ENCODE results near the gene FNDC10. TPM values are rescaled to one million over a fixed set of nuclear protein-coding genes. Genes with fewer than 3 reads are reported as not detected.

The FNDC10 gene
- total RNA-seq, 2 experiments from 2014 or later: 1.7 to 1.9 TPM

- DNase-seq: no peak
- Mint-ChIP-seq H3K9me3 (ENCODE audit: low read depth) (no peaks in the 10 kb centered on the region), H3K27ac (no peak overlapping the region), H3K36me3 (ENCODE audit: low read depth) (no peaks in the 10 kb centered on the region), H3K27me3 (no peaks in the 10 kb centered on the region), H3K4me3 (no peak overlapping the region), H3K4me1 (peaks cover 8% of the 10 kb centered on the region)
- CTCF ChIA-PET: no interaction called here
- POLR2A ChIA-PET: no interaction called here
- intact Hi-C loops (cut with DNase I, micrococcal nuclease): no loop called here
- no peak for ATAC-seq
Observed at GRCh38 chr1:1620433-1621139, 20.7 kb upstream of the FNDC10 start.

DNA sequence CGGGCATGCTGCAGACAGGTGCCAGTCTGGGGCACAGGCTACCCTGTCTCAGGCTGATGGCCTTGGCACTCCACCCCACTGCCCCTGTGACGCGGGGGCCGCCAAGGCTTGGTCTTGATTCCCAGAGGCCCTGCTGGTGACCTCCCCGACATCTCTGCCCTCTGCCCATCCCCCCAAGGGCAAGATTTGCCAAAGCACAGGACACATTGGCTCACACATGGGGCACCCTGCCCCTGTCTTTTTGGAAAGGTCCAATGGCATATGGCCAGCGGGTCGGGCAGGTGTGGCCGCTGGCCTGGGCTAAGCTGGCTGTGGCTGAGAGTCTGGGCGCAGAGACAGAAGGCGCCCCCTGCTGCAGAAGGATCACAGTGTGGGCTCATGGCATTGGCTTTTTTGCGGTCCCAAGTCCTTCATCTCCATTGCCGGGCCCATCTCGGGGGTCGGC, 20.0 kb upstream of the FNDC10 start:
- ATAC-seq: no peak
- CTCF ChIA-PET: no interaction called here
- Mint-ChIP-seq H3K27me3 (no peaks in the 10 kb centered on the region), H3K27ac (no peak overlapping the region), H3K4me1 (peaks cover 8% of the 10 kb centered on the region), H3K36me3 (ENCODE audit: low read depth) (no peaks in the 10 kb centered on the region), H3K9me3 (ENCODE audit: low read depth) (no peaks in the 10 kb centered on the region), H3K4me3 (no peak overlapping the region)
- POLR2A ChIA-PET: no interaction called here
- intact Hi-C loops (cut with DNase I, micrococcal nuclease): loop anchor here in 1 of 2 experiments (10.0 kb wide), 1 partner anchor 345 kb away; the partner anchor contains the start of gene UBE2J2
- DNase-seq: no peak

DNA sequence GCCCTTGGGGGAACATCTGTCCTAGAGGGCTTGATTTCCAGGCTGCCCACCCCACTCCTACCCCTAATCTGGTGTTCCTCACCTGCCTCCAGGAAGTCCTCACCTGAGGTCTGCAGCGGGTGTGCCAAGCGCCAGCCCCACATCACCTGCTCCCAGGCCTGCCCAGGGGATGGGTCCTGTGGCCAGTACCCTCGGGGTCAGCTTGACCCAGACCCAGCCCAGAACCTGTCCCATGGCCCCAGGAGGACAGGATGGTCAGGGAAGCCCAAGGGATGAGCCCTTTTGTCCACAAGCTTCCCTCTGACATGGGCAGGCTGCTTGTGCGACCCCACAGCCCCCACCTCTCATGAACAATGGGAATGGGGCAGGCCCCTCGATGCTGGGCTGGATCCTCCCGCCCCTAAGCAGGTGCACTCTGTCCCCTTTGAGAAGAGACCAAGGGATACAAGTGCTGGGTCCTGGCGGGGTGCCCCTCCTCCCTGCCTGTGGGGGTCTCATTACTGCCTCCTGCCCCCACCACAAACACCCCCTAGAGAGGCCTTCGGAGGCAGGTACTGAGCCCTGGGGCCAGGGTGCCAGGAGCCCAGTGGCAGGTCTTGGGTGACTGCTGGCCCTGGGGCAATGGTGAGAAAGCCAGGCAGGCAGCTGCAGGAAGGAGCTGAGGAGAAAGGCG, 18.6 kb upstream of the FNDC10 start:
- ATAC-seq (no peak), DNase-seq (no peak)
- H3K4me3 Mint-ChIP-seq: no peak overlapping the region
- no peaks in the 10 kb centered on the region for H3K27me3 Mint-ChIP-seq
- intact Hi-C loops (cut with DNase I, micrococcal nuclease): loop anchor here in 1 of 2 experiments (10.0 kb wide), 1 partner anchor 344 kb away; the partner anchor contains the start of gene UBE2J2
- CTCF ChIA-PET: no interaction called here
- peaks cover 8% of the 10 kb centered on the region for H3K36me3 Mint-ChIP-seq (ENCODE audit: low read depth)
- H3K9me3 Mint-ChIP-seq (ENCODE audit: low read depth): no peaks in the 10 kb centered on the region
- no peak overlapping the region for H3K27ac Mint-ChIP-seq
- POLR2A ChIA-PET: no interaction called here
- H3K4me1 Mint-ChIP-seq: peaks cover 19% of the 10 kb centered on the region

DNA sequence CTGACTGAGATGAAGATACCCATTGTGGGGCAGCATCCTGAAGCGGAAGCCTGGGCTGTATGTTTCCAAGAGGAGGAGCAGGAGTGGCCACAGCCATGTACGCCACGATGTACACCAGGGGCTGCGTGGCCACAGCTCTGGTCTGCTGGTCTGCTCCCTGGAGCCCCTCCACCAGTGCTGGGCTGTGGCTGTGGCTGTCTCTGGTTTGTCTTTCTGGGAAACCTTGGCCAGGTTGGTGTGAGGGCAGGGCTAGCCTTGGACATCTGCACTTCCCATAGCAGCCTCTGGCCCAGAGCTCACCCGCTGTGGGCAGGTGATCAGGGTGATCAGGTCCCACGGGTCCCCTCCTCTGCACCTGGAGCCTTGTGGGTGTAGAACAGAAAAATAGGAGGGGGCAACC, 18.0 kb upstream of the FNDC10 start:
- intact Hi-C loops (cut with DNase I, micrococcal nuclease): loop anchor here in 1 of 2 experiments (10.0 kb wide), 1 partner anchor 343 kb away; the partner anchor contains the start of gene UBE2J2
- Mint-ChIP-seq H3K36me3 (ENCODE audit: low read depth) (peaks cover 9% of the 10 kb centered on the region), H3K4me3 (peak overlapping the region; percentile 75), H3K9me3 (ENCODE audit: low read depth) (no peaks in the 10 kb centered on the region), H3K27ac (no peak overlapping the region), H3K27me3 (no peaks in the 10 kb centered on the region), H3K4me1 (peaks cover 21% of the 10 kb centered on the region)
- CTCF ChIA-PET: interaction anchor here (1.4 kb wide), 1 partner anchor 11 kb away, joined by 5 read pairs; no protein-coding TSS in a partner anchor
- DNase-seq: no peak
- ATAC-seq: no peak
- POLR2A ChIA-PET: no interaction called here

DNA sequence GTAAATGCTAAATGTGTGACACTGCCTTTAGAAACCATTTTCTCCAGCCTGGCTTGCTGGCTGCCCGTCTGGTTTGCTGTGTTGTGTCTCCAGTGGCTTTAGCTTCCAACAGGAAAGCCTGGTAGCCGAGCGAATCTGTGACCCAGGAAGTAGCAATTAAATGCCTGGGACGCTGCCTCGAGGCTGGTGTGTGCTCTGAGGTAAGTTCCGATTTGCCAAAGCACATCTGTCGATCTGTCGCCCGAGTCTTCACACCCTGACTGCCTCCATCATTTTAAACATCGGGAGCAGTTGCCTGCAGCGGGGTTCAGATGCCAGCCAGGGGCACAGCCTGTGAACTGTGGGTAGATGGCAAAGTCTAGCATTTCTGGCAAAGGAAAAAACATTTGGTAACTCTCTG, 17.6 kb upstream of the FNDC10 start:
- Mint-ChIP-seq H3K27me3 (no peaks in the 10 kb centered on the region), H3K27ac (no peak overlapping the region), H3K9me3 (ENCODE audit: low read depth) (no peaks in the 10 kb centered on the region), H3K4me1 (peaks cover 21% of the 10 kb centered on the region), H3K4me3 (peak overlapping the region; percentile 75), H3K36me3 (ENCODE audit: low read depth) (peaks cover 9% of the 10 kb centered on the region)
- ChIA-PET POLR2A (no interaction called here), CTCF (interaction anchor here (1.4 kb wide), 1 partner anchor 12 kb away, joined by 5 read pairs; no protein-coding TSS in a partner anchor)
- ATAC-seq (no peak), DNase-seq (no peak)
- intact Hi-C loops (cut with DNase I, micrococcal nuclease): loop anchor here in 1 of 2 experiments (10.0 kb wide), 1 partner anchor 343 kb away; the partner anchor contains the start of gene UBE2J2

- ATAC-seq: no peak
- no peaks in the 10 kb centered on the region for H3K27me3 Mint-ChIP-seq
- ChIA-PET CTCF (interaction anchor here (0.6 to 1.4 kb wide), 2 partner anchors 13 to 232 kb away, joined by 3 to 5 read pairs; no protein-coding TSS in a partner anchor), POLR2A (no interaction called here)
- peaks cover 24% of the 10 kb centered on the region for H3K4me1 Mint-ChIP-seq
- no peak overlapping the region for H3K27ac Mint-ChIP-seq
- intact Hi-C loops (cut with DNase I, micrococcal nuclease): loop anchor here in 1 of 2 experiments (10.0 kb wide), 1 partner anchor 342 kb away; the partner anchor contains the start of gene UBE2J2
- peaks cover 12% of the 10 kb centered on the region for H3K36me3 Mint-ChIP-seq (ENCODE audit: low read depth)
- no peak for DNase-seq
- no peaks in the 10 kb centered on the region for H3K9me3 Mint-ChIP-seq (ENCODE audit: low read depth)
- peak overlapping the region; percentile 75 for H3K4me3 Mint-ChIP-seq
Observed at GRCh38 chr1:1616838-1617237, 16.9 kb upstream of the FNDC10 start.

- Mint-ChIP-seq H3K4me1 (peaks cover 24% of the 10 kb centered on the region), H3K27ac (peak overlapping the region; percentile 75), H3K27me3 (no peaks in the 10 kb centered on the region), H3K9me3 (ENCODE audit: low read depth) (no peaks in the 10 kb centered on the region), H3K36me3 (ENCODE audit: low read depth) (peaks cover 12% of the 10 kb centered on the region), H3K4me3 (peak overlapping the region; percentile 96)
- ATAC-seq (peak; percentile 8), DNase-seq (peak; percentile 65)
- POLR2A ChIA-PET: interaction anchor here (3.0 kb wide), 1 partner anchor 13 kb away, joined by 17 read pairs; no protein-coding TSS in a partner anchor
- intact Hi-C loops (cut with DNase I, micrococcal nuclease): loop anchor here in 1 of 2 experiments (10.0 kb wide), 1 partner anchor 341 kb away; the partner anchor contains the start of gene UBE2J2
- CTCF ChIA-PET: interaction anchor here (1.4 kb wide), 1 partner anchor 13 kb away, joined by 5 read pairs; no protein-coding TSS in a partner anchor
Observed at GRCh38 chr1:1616045-1616790, 16.3 kb upstream of the FNDC10 start.

GRCh38 chr1:1615256-1616044, 15.5 kb upstream of the FNDC10 start, which contains the start of gene MIB2:
Gene MIB2, plus strand, starts transcription at chr1:1615500. Its CDS starts 7,953 bp downstream, at chr1:1623453.
- POLR2A ChIA-PET: interaction anchor here (0.6 to 3.0 kb wide), 2 partner anchors 14 to 292 kb away, joined by 4 to 17 read pairs; no protein-coding TSS in a partner anchor
- peak within 1 kb of the TSS; percentile 96 for H3K4me3 Mint-ChIP-seq
- H3K36me3 Mint-ChIP-seq (ENCODE audit: low read depth): peaks cover 12% of the 10 kb centered on the region
- CTCF ChIA-PET: interaction anchor here (1.2 to 1.5 kb wide), 2 partner anchors 69 to 144 kb away, joined by 3 to 4 read pairs; no protein-coding TSS in a partner anchor
- no peaks in the 10 kb centered on the region for H3K27me3 Mint-ChIP-seq
- H3K9me3 Mint-ChIP-seq (ENCODE audit: low read depth): no peaks in the 10 kb centered on the region
- DNase-seq: peak; percentile 98
- peaks cover 24% of the 10 kb centered on the region for H3K4me1 Mint-ChIP-seq
- H3K27ac Mint-ChIP-seq: peak within 1 kb of the TSS; percentile 95
- intact Hi-C loops (cut with DNase I, micrococcal nuclease): loop anchor here (1.0 to 10.0 kb wide), 17 partner anchors 15 to 797 kb away; partner anchors contain the start of genes SSU72 (in 2 of the 2), ATAD3A (in 1 of the 2), ATAD3B (in 1 of the 2) and AURKAIP1 (in 1 of the 2)
- ATAC-seq: peak; percentile 84

DNA sequence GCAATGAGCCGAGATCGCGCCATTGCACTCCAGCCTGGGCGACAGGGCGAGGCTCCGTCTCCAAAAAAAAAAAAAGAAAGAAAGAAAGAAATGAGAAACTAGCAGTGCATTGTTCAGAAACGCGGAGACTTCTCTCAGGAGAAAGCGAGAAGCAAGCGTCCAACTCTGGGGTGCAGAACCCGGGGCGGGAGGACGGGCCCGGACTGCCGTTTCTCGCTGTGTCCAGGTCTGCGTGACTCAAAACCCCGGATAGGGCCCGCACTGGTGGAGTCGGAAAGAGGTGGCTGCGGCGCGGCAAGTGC, 15.0 kb upstream of the FNDC10 start:
- H3K4me1 Mint-ChIP-seq: peaks cover 24% of the 10 kb centered on the region
- no peaks in the 10 kb centered on the region for H3K27me3 Mint-ChIP-seq
- no peak for ATAC-seq
- ChIA-PET CTCF (interaction anchor here (1.0 to 1.5 kb wide), 4 partner anchors 14 to 144 kb away, joined by 3 to 5 read pairs (median 4); no protein-coding TSS in a partner anchor), POLR2A (interaction anchor here (0.7 to 3.0 kb wide), 2 partner anchors 14 to 912 kb away, joined by 3 to 17 read pairs; no protein-coding TSS in a partner anchor)
- peak overlapping the region; percentile 95 for H3K27ac Mint-ChIP-seq
- no peak for DNase-seq
- H3K36me3 Mint-ChIP-seq (ENCODE audit: low read depth): peaks cover 12% of the 10 kb centered on the region
- H3K4me3 Mint-ChIP-seq: peak overlapping the region; percentile 96
- intact Hi-C loops (cut with DNase I, micrococcal nuclease): loop anchor here (1.0 to 10.0 kb wide), 18 partner anchors 15 to 798 kb away; partner anchors contain the start of genes SSU72 (in 2 of the 2), ATAD3A (in 1 of the 2), ATAD3B (in 1 of the 2) and AURKAIP1 (in 1 of the 2)
- no peaks in the 10 kb centered on the region for H3K9me3 Mint-ChIP-seq (ENCODE audit: low read depth)

Measured in activated CD4-positive, alpha-beta T cell treated with anti-CD3 and anti-CD28 coated beads for 36 hours (primary cell).